NCI-H2081 (cell line): ENCODE data around the gene SNAPC2.
A peak's percentile ranks its signal among the peaks of the same experiment; 100 is the strongest.
"Not testable (repeated sequence)": the region's sequence is repeated elsewhere in the genome, so short reads cannot be mapped to it uniquely, and the experiment has no call there.

Source experiments
- DNase-seq, 2 experiments: peaks; one replicate each; lab custom pipeline; 2025; lab: John Stamatoyannopoulos, UW

The SNAPC2 gene

GRCh38 chr19:7888826-7889217 lies 31.3 kb upstream of the SNAPC2 start:
- DNase-seq, result no peak

GRCh38 chr19:7893362-7894101 lies 26.6 kb upstream of the SNAPC2 start:
- DNase-seq, result not testable (repeated sequence)

GRCh38 chr19:7894612-7895309 lies 25.4 kb upstream of the SNAPC2 start:
- no peak for DNase-seq

GRCh38 chr19:7895565-7895964 lies 24.6 kb upstream of the SNAPC2 start:
- DNase-seq, result no peak

- DNase-seq, result no peak
These were observed 22.8 kb upstream of the SNAPC2 start for GRCh38 chr19:7897292-7897691.

GRCh38 chr19:7898967-7899366 lies 21.2 kb upstream of the SNAPC2 start:
- no peak for DNase-seq

GRCh38 chr19:7899751-7900378 lies 20.3 kb upstream of the SNAPC2 start:
- no peak for DNase-seq

GRCh38 chr19:7900401-7900870 lies 19.7 kb upstream of the SNAPC2 start:
- DNase-seq, result no peak

GRCh38 chr19:7900931-7901330 lies 19.2 kb upstream of the SNAPC2 start:
- no peak for DNase-seq

GRCh38 chr19:7901337-7901736 lies 18.8 kb upstream of the SNAPC2 start:
- DNase-seq, result no peak

GRCh38 chr19:7902796-7903243 lies 17.3 kb upstream of the SNAPC2 start:
- DNase-seq, result no peak

- peak; percentile 98 to 99 for DNase-seq
These were observed 16.7 kb upstream of the SNAPC2 start, which contains the start of gene MAP2K7 for GRCh38 chr19:7903244-7904073. MAP2K7 (plus strand) TSS chr19:7903877; CDS start chr19:7903945, 68 bp downstream.

- peak in 1 of 2 experiments; percentile 59 for DNase-seq
These were observed 15.8 kb upstream of the SNAPC2 start for GRCh38 chr19:7904074-7905020.

- DNase-seq, result no peak
These were observed 14.9 kb upstream of the SNAPC2 start for GRCh38 chr19:7905268-7905667.

GRCh38 chr19:7905859-7906258 lies 14.3 kb upstream of the SNAPC2 start:
- DNase-seq, result no peak

- DNase-seq, result no peak
These were observed 13.0 kb upstream of the SNAPC2 start for GRCh38 chr19:7907122-7907521.

GRCh38 chr19:7907544-7907943 lies 12.6 kb upstream of the SNAPC2 start:
- no peak for DNase-seq

GRCh38 chr19:7908078-7908699 lies 11.9 kb upstream of the SNAPC2 start:
- no peak for DNase-seq

GRCh38 chr19:7908742-7909461 lies 11.2 kb upstream of the SNAPC2 start:
- no peak for DNase-seq
